Astrocyte (in vitro differentiated cells and primary cell): ENCODE data around the gene EPN2. TPM values are rescaled to one million over a fixed set of nuclear protein-coding genes. Genes with fewer than 3 reads are reported as not detected.

ENCODE experiments used
- DNase-seq: peaks from one replicate; pipeline ENCODE4 v3.0.0-alpha.2; 2010; ENCODE audit warnings: low read depth
- FAIRE-seq: peaks from 2 replicates; lab custom pipeline; 2011; peaks lifted over from hg19 to GRCh38; lab: Jason Lieb, UNC
- H2AFZ ChIP-seq: 2 replicates; pipeline ENCODE4 v1.6.0; 2012; ENCODE audit warnings: low read depth, low read length, inconsistent platforms
- H3K27ac ChIP-seq: 2 replicates; pipeline ENCODE4 v1.5.1; 2011; ENCODE audit warnings: low read depth, low read length, inconsistent platforms
- H3K27me3 ChIP-seq: 2 replicates; pipeline ENCODE4 v1.6.0; 2011; ENCODE audit warnings: low read length, inconsistent platforms; ENCODE audit not compliant: insufficient read depth
- H3K36me3 ChIP-seq: 2 replicates; pipeline ENCODE4 v1.5.1; 2011; ENCODE audit warnings: low read length, inconsistent platforms; ENCODE audit not compliant: insufficient read depth
- H3K4me1 ChIP-seq: 2 replicates; pipeline ENCODE4 v1.5.1; 2011; ENCODE audit warnings: low read length, inconsistent platforms; ENCODE audit not compliant: insufficient read depth
- H3K4me2 ChIP-seq: 2 replicates; pipeline ENCODE4 v1.6.0; 2012; ENCODE audit warnings: low read length, inconsistent platforms
- H3K4me3 ChIP-seq: 2 replicates; pipeline ENCODE4 v1.5.1; 2011; ENCODE audit warnings: low read depth, mild to moderate bottlenecking, low read length, inconsistent platforms; ENCODE audit not compliant: insufficient read depth
- H3K79me2 ChIP-seq: 2 replicates; pipeline ENCODE4 v1.6.0; 2012; ENCODE audit warnings: mild to moderate bottlenecking, low read length, inconsistent platforms; ENCODE audit not compliant: insufficient read depth
- H3K9ac ChIP-seq: 2 replicates; pipeline ENCODE4 v1.6.0; 2012; ENCODE audit warnings: mild to moderate bottlenecking, low read length, inconsistent platforms
- H3K9me3 ChIP-seq: 2 replicates; pipeline ENCODE4 v1.5.1; 2012; ENCODE audit warnings: low read depth, mild to moderate bottlenecking, low read length, inconsistent platforms; ENCODE audit not compliant: insufficient read depth
- H4K20me1 ChIP-seq: 2 replicates; pipeline ENCODE4 v1.6.0; 2012; ENCODE audit warnings: low read length, inconsistent platforms; ENCODE audit not compliant: insufficient read depth
- H3K27ac Mint-ChIP-seq: one replicate; pipeline ENCODE4 v1.8.0; 2021; ENCODE audit warnings: mild to moderate bottlenecking, mixed read lengths; ENCODE audit not compliant: unreplicated experiment
- H3K27me3 Mint-ChIP-seq: one replicate; pipeline ENCODE4 v1.8.0; 2021; ENCODE audit warnings: low read depth, mixed read lengths; ENCODE audit not compliant: unreplicated experiment
- H3K36me3 Mint-ChIP-seq: one replicate; pipeline ENCODE4 v1.8.0; 2021; ENCODE audit warnings: low read depth, mixed read lengths; ENCODE audit not compliant: unreplicated experiment
- H3K4me1 Mint-ChIP-seq: one replicate; pipeline ENCODE4 v1.8.0; 2021; ENCODE audit warnings: low read depth, mixed read lengths; ENCODE audit not compliant: unreplicated experiment
- H3K4me3 Mint-ChIP-seq: one replicate; pipeline ENCODE4 v1.8.0; 2021; ENCODE audit warnings: mild to moderate bottlenecking, moderate library complexity, mixed read lengths; ENCODE audit not compliant: unreplicated experiment
- H3K9me3 Mint-ChIP-seq: one replicate; pipeline ENCODE4 v1.8.0; 2021; ENCODE audit warnings: mild to moderate bottlenecking, mixed read lengths; ENCODE audit not compliant: unreplicated experiment
- EZH2 ChIP-seq: IDR thresholded peaks from 2 replicates; pipeline ENCODE4 v1.6.1; 2012; ENCODE audit warnings: mild to moderate bottlenecking, low read length, inconsistent platforms; ENCODE audit not compliant: insufficient read depth
- total RNA-seq: library from RNA; stranded (reverse); gene quantifications from 2 replicates; pipeline ENCODE4 v1.2.1, GENCODE V29; 2021
- TF ChIP-seq, protein P1 (sequence below): IDR thresholded peaks from 2 replicates; pipeline ENCODE4 v1.5.1; 2011; ENCODE audit warnings: low read depth, mild to moderate bottlenecking, inconsistent platforms, low read length, moderate library complexity; ENCODE audit not compliant: insufficient read depth

The EPN2 gene
- total RNA-seq, 1 donor from 2014 or later: 48.7 TPM

DNA sequence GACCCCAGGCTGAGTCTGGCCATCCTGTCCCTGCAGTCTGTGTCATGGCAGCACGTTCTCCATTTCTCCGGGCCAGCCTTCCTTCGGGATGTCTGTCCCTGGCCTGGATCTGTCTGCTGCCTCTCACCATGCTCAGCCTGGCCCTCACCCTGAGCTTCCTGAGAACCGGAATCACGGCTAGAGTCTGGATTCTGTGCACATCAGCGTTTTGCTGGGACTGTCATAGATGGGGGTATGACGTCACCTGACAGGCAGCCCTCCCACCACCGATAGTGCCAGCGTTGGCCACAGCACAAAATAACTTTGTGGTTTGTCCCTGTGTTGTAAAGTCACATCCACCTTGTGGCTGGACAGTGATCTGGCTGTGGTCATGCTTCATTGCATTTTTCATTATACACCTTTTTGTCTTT lies 66.2 kb downstream of the EPN2 start:
- Histone ChIP-seq H2AFZ (no peak overlapping the region), H3K4me1 (peaks cover 17% of the 10 kb centered on the region), H3K9ac (peak overlapping the region; percentile 22), H4K20me1 (peaks cover 77% of the 10 kb centered on the region), H3K9me3 (no peaks in the 10 kb centered on the region), H3K27me3 (no peaks in the 10 kb centered on the region), H3K79me2 (peaks cover 36% of the 10 kb centered on the region), H3K4me2 (no peak overlapping the region), H3K4me3 (no peak overlapping the region), H3K36me3 (no peaks in the 10 kb centered on the region), H3K27ac (no peak overlapping the region)
- Mint-ChIP-seq H3K27me3 (peaks cover 2% of the 10 kb centered on the region), H3K27ac (no peak overlapping the region), H3K4me3 (no peak overlapping the region), H3K9me3 (no peaks in the 10 kb centered on the region), H3K36me3 (peaks cover 5% of the 10 kb centered on the region), H3K4me1 (peaks cover 28% of the 10 kb centered on the region)
- FAIRE-seq: no peak
- TF ChIP-seq, protein P1, sequence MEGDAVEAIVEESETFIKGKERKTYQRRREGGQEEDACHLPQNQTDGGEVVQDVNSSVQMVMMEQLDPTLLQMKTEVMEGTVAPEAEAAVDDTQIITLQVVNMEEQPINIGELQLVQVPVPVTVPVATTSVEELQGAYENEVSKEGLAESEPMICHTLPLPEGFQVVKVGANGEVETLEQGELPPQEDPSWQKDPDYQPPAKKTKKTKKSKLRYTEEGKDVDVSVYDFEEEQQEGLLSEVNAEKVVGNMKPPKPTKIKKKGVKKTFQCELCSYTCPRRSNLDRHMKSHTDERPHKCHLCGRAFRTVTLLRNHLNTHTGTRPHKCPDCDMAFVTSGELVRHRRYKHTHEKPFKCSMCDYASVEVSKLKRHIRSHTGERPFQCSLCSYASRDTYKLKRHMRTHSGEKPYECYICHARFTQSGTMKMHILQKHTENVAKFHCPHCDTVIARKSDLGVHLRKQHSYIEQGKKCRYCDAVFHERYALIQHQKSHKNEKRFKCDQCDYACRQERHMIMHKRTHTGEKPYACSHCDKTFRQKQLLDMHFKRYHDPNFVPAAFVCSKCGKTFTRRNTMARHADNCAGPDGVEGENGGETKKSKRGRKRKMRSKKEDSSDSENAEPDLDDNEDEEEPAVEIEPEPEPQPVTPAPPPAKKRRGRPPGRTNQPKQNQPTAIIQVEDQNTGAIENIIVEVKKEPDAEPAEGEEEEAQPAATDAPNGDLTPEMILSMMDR: no peak
- TF ChIP-seq EZH2: no peak
- DNase-seq: no peak

- no peak for FAIRE-seq
- no peak overlapping the region for H3K27ac Mint-ChIP-seq
- no peak overlapping the region for H3K9ac ChIP-seq
- H3K36me3 ChIP-seq: no peaks in the 10 kb centered on the region
- H3K4me1 Mint-ChIP-seq: peaks cover 28% of the 10 kb centered on the region
- H3K9me3 ChIP-seq: no peaks in the 10 kb centered on the region
- H3K27me3 Mint-ChIP-seq: peaks cover 2% of the 10 kb centered on the region
- H4K20me1 ChIP-seq: peaks cover 77% of the 10 kb centered on the region
- no peak overlapping the region for H3K27ac ChIP-seq
- peaks cover 17% of the 10 kb centered on the region for H3K4me1 ChIP-seq
- H2AFZ ChIP-seq: no peak overlapping the region
- H3K36me3 Mint-ChIP-seq: peaks cover 5% of the 10 kb centered on the region
- no peak overlapping the region for H3K4me3 Mint-ChIP-seq
- H3K27me3 ChIP-seq: no peaks in the 10 kb centered on the region
- no peak overlapping the region for H3K4me3 ChIP-seq
- TF ChIP-seq, protein P1: no peak
- peak; percentile 74 for DNase-seq
- H3K9me3 Mint-ChIP-seq: no peaks in the 10 kb centered on the region
- H3K4me2 ChIP-seq: peak overlapping the region; percentile 46
- H3K79me2 ChIP-seq: peaks cover 38% of the 10 kb centered on the region
Measured at GRCh38 chr17:19304209-19304608, 67.0 kb downstream of the EPN2 start.

DNA sequence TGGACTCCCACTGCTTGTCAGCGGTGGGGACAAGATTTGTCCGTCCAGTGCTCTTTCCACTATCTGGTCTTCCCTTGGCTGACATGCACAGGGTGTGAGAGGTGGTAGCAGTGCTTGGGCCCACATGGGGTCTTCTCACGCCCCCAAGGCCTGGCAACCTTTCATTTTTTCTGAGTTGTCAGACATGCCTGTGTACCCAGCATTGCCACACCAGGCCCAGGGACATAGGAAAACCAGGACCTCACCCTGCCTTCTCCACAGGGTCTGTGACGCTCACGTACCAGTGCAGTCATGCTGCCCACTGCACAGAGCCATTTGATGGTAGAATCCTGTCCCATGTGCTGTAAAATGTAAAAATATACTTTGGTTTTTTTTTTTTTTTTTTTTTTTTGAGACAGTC lies 67.6 kb downstream of the EPN2 start:
- FAIRE-seq (no peak), DNase-seq (no peak)
- Histone ChIP-seq H3K9me3 (no peaks in the 10 kb centered on the region), H3K27me3 (no peaks in the 10 kb centered on the region), H3K79me2 (peaks cover 33% of the 10 kb centered on the region), H2AFZ (no peak overlapping the region), H4K20me1 (peaks cover 72% of the 10 kb centered on the region), H3K9ac (no peak overlapping the region), H3K4me3 (no peak overlapping the region), H3K36me3 (no peaks in the 10 kb centered on the region), H3K27ac (no peak overlapping the region), H3K4me2 (peak overlapping the region; percentile 46), H3K4me1 (peaks cover 17% of the 10 kb centered on the region)
- Mint-ChIP-seq H3K27me3 (peaks cover 2% of the 10 kb centered on the region), H3K27ac (no peak overlapping the region), H3K9me3 (no peaks in the 10 kb centered on the region), H3K4me1 (peaks cover 28% of the 10 kb centered on the region), H3K36me3 (peaks cover 9% of the 10 kb centered on the region), H3K4me3 (no peak overlapping the region)
- TF ChIP-seq, protein P1: no peak
- no peak for TF ChIP-seq EZH2
